ENCODE measurements around the gene ZC3H4.

DNA sequence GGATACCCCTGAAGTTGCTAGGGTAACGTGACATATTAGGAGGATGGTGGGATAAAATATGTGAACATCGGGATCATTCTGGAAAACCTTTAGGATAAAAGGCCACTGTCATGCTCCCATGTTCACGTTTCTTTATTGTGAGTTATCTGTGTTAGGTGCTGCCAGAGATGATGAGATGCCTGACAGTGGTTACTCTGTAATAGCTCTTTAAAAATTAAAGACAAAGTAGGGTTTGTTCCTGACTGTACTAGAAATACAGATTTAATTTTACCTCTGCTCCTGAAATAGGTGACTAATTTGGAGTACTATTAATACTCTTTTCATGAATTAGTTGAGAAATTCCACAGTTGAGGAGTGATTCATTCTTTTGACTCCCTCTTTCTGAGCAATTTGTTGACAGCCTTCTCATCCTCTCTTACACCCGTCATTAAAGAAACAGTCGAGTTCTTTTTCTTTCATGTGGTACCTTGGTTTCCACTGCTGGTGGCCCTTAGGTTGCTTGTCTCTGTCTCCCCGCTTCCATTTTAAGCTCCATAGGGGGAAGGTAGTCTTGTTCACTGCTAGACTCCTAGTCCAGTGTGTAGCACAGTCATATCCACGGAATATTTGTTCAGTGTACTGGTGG lies 45.4 kb upstream of the ZC3H4 start:
- TF ChIP-seq, protein P1, sequence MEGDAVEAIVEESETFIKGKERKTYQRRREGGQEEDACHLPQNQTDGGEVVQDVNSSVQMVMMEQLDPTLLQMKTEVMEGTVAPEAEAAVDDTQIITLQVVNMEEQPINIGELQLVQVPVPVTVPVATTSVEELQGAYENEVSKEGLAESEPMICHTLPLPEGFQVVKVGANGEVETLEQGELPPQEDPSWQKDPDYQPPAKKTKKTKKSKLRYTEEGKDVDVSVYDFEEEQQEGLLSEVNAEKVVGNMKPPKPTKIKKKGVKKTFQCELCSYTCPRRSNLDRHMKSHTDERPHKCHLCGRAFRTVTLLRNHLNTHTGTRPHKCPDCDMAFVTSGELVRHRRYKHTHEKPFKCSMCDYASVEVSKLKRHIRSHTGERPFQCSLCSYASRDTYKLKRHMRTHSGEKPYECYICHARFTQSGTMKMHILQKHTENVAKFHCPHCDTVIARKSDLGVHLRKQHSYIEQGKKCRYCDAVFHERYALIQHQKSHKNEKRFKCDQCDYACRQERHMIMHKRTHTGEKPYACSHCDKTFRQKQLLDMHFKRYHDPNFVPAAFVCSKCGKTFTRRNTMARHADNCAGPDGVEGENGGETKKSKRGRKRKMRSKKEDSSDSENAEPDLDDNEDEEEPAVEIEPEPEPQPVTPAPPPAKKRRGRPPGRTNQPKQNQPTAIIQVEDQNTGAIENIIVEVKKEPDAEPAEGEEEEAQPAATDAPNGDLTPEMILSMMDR (IDR thresholded peaks at IDR 0.05): no peak
- TF ChIP-seq POLR2A (IDR thresholded peaks at IDR 0.05) (no peak), POLR2AphosphoS5 (IDR thresholded peaks at IDR 0.05) (no peak)

Measured in stomach (tissue), 4 donors.